ENCODE results near the gene CSMD2. TPM values are rescaled to one million over a fixed set of nuclear protein-coding genes. Genes with fewer than 3 reads are reported as not detected.

The CSMD2 gene
- total and polyA plus RNA-seq, 2 of the 8 experiments (the other 6 are each of a cell fraction or from before 2014, with no cell fraction given), result 7.0 to 14.7 TPM

DNA sequence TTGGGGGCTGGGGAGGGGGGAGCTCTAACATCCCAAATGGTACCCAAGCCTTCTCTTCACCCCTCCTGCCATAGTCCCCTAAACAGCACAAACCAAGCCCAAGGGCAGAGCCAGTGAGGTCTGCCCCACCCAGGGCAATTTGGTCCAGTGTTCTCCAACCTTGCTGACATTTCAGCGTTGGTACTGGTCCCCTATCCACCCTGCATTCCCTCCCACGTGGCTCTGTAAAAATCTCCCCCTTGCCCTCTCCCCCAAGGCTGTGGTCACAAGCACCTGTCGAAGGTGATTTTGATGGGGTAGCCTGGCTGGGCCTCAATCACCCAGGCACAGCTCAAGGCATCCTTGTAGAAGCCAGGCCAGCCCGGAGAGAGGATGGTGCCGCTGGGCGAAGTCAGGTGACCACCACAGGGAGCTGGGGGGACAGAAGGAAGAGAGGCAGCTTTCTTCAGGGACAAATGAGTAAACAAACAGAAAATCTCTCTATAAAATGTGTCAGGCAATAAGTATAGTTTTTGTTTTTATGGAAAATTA is 438.7 kb downstream of the CSMD2 start (continued):
- no peak for TF ChIP-seq HDAC2 (IDR thresholded peaks at IDR 0.05; ENCODE audit: borderline replicate concordance in 1 of 2, low read depth in 2 of 2, low read length in 2 of 2)
